ENCODE results near the gene CAPSL.
A peak's percentile ranks its signal among the peaks of the same experiment; 100 is the strongest.

CAPSL gene

DNA sequence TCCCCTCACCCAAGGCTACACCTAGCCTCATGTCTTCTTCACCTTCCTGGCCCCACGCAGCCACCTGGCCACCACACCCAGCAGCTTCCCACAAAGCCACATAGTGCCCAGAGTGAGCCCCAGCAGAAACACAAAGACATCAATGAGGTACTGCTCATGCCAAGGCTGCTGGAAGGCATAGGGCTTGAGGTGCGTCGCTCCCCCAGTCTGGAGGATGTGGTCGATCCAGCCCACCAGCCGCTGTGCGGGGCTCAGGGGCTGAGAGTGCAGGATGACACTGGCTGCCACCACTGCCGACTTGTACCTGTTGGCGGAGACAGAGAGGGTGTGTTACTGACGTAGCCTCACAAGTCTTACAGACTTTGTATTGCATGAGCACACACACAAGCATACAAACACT is 15.8 kb upstream of the CAPSL start:
- no peaks in the 10 kb centered on the region for H4K20me1 ChIP-seq (ENCODE audit: control insufficient read depth, insufficient read depth, low read depth, low read length)
- H3K79me2 ChIP-seq (ENCODE audit: control insufficient read depth, low read length): no peaks in the 10 kb centered on the region
- no peaks in the 10 kb centered on the region for H3K4me1 ChIP-seq (ENCODE audit: control insufficient read depth, low read length)
- 0 out of 2 replicates have a peak, but pooled peaks cover 9% of the 10 kb centered on the region for H3K27me3 ChIP-seq (ENCODE audit: control insufficient read depth, low read length)
- no peaks in the 10 kb centered on the region for H3K9me2 ChIP-seq (replicated peaks; ENCODE audit: control insufficient read depth, low read length)
- no peak overlapping the region for H3K4me2 ChIP-seq (ENCODE audit: low read length)
- H3K27ac ChIP-seq (ENCODE audit: low read depth, low read length): no peak overlapping the region
- TF ChIP-seq, protein P1, sequence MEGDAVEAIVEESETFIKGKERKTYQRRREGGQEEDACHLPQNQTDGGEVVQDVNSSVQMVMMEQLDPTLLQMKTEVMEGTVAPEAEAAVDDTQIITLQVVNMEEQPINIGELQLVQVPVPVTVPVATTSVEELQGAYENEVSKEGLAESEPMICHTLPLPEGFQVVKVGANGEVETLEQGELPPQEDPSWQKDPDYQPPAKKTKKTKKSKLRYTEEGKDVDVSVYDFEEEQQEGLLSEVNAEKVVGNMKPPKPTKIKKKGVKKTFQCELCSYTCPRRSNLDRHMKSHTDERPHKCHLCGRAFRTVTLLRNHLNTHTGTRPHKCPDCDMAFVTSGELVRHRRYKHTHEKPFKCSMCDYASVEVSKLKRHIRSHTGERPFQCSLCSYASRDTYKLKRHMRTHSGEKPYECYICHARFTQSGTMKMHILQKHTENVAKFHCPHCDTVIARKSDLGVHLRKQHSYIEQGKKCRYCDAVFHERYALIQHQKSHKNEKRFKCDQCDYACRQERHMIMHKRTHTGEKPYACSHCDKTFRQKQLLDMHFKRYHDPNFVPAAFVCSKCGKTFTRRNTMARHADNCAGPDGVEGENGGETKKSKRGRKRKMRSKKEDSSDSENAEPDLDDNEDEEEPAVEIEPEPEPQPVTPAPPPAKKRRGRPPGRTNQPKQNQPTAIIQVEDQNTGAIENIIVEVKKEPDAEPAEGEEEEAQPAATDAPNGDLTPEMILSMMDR (IDR thresholded peaks at IDR 0.05; ENCODE audit: low read depth, low read length, poor library complexity, severe bottlenecking): no peak
- TF ChIP-seq EZH2phosphoT487 (IDR thresholded peaks at IDR 0.05; ENCODE audit: borderline replicate concordance, low read length): no peak
- H3K36me3 ChIP-seq (ENCODE audit: control insufficient read depth, low read length): no peaks in the 10 kb centered on the region
- no peak overlapping the region for H3K4me3 ChIP-seq (ENCODE audit: low read length)
- H3K9me3 ChIP-seq (ENCODE audit: control insufficient read depth, insufficient read depth, low read length): no peaks in the 10 kb centered on the region
- H3F3A ChIP-seq (ENCODE audit: control insufficient read depth, insufficient read depth): no peaks in the 10 kb centered on the region

DNA sequence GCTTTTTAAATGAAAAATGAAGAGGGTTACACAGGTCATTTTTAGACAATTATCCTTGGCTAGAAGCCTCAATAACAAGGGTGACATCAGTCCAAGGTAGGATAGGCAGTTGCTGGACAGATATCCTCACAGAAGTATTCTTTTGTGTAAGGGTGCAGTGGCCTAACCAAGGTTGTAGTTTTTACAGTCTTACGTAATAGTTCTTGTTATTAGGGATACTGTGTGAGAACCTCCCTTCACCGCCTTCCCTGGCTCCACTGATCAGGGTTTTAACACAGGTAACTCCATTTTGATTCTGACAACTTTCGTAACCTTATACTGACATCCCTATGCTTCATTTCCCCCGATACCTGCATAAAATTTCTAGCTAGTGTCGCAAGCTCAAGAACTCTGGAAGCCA is 8.7 kb upstream of the CAPSL start:
- no peak for TF ChIP-seq EZH2phosphoT487 (IDR thresholded peaks at IDR 0.05; ENCODE audit: borderline replicate concordance, low read length)
- TF ChIP-seq, protein P1 (IDR thresholded peaks at IDR 0.05; ENCODE audit: low read depth, low read length, poor library complexity, severe bottlenecking): no peak
- no peaks in the 10 kb centered on the region for H3K9me2 ChIP-seq (replicated peaks; ENCODE audit: control insufficient read depth, low read length)
- no peak overlapping the region for H3K27ac ChIP-seq (ENCODE audit: low read depth, low read length)
- no peaks in the 10 kb centered on the region for H3K36me3 ChIP-seq (ENCODE audit: control insufficient read depth, low read length)
- H3K79me2 ChIP-seq (ENCODE audit: control insufficient read depth, low read length): no peaks in the 10 kb centered on the region
- H3K4me2 ChIP-seq (ENCODE audit: low read length): no peak overlapping the region
- H3K4me1 ChIP-seq (ENCODE audit: control insufficient read depth, low read length): no peaks in the 10 kb centered on the region
- H3F3A ChIP-seq (ENCODE audit: control insufficient read depth, insufficient read depth): no peaks in the 10 kb centered on the region
- H3K9me3 ChIP-seq (ENCODE audit: control insufficient read depth, insufficient read depth, low read length): no peaks in the 10 kb centered on the region
- no peaks in the 10 kb centered on the region for H4K20me1 ChIP-seq (ENCODE audit: control insufficient read depth, insufficient read depth, low read depth, low read length)
- 0 out of 2 replicates have a peak, but pooled peaks cover 6% of the 10 kb centered on the region for H3K27me3 ChIP-seq (ENCODE audit: control insufficient read depth, low read length)
- no peak overlapping the region for H3K4me3 ChIP-seq (ENCODE audit: low read length)

DNA sequence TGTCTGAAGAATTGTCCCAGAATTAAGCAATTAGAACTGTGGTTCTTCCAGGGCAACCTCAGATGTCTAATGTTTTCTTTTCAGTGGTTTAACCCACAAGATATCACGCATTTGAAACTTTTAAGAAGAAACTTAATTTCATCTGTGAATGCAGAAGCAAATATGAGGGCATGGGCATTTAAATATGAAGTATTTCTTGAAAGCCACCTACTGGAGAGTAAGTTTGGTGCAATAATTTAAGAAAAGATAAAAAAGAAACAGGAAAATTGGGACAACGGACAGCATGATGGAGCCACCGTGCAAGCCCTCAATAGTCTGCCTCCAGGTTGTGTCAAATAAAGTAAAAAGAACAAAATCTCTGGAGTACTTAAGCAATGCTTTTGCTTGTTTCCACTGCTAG is 1.2 kb upstream of the CAPSL start:
- H3K4me2 ChIP-seq (ENCODE audit: low read length): no peak overlapping the region
- H3K4me3 ChIP-seq (ENCODE audit: low read length): no peak overlapping the region
- no peaks in the 10 kb centered on the region for H3K36me3 ChIP-seq (ENCODE audit: control insufficient read depth, low read length)
- H3K79me2 ChIP-seq (ENCODE audit: control insufficient read depth, low read length): no peaks in the 10 kb centered on the region
- TF ChIP-seq EZH2phosphoT487 (IDR thresholded peaks at IDR 0.05; ENCODE audit: borderline replicate concordance, low read length): no peak
- TF ChIP-seq, protein P1 (IDR thresholded peaks at IDR 0.05; ENCODE audit: low read depth, low read length, poor library complexity, severe bottlenecking): peak; percentile 38
- H3K27me3 ChIP-seq (ENCODE audit: control insufficient read depth, low read length): 0 out of 2 replicates have a peak, but pooled peaks cover 4% of the 10 kb centered on the region
- no peaks in the 10 kb centered on the region for H3K9me3 ChIP-seq (ENCODE audit: control insufficient read depth, insufficient read depth, low read length)
- H3K9me2 ChIP-seq (replicated peaks; ENCODE audit: control insufficient read depth, low read length): no peaks in the 10 kb centered on the region
- no peak overlapping the region for H3K27ac ChIP-seq (ENCODE audit: low read depth, low read length)
- no peaks in the 10 kb centered on the region for H3F3A ChIP-seq (ENCODE audit: control insufficient read depth, insufficient read depth)
- no peaks in the 10 kb centered on the region for H3K4me1 ChIP-seq (ENCODE audit: control insufficient read depth, low read length)
- H4K20me1 ChIP-seq (ENCODE audit: control insufficient read depth, insufficient read depth, low read depth, low read length): no peaks in the 10 kb centered on the region

All from DOHH2 (cell line).